GM23338 (cell line): ENCODE data around the gene ABCA6. TPM values are rescaled to one million over a fixed set of nuclear protein-coding genes. Genes with fewer than 3 reads are reported as not detected.

Experiments
- ATAC-seq: fragments of 200-7000 bp; cut with Tn5 transposase; 3 replicates; pipeline ENCODE4 v1.9.1; 2020
- DNase-seq: peaks from one replicate; pipeline ENCODE4 v3.0.0-alpha.2; 2015; ENCODE audit warnings: low spot score
- H2AFZ ChIP-seq: fragments of 200-600 bp; sonication (generic); 2 replicates; pipeline ENCODE4 v1.8.0; 2016; ENCODE audit warnings: antibody characterized with exemption, mild to moderate bottlenecking, moderate library complexity
- H3F3A ChIP-seq: fragments of 200-600 bp; sonication (generic); replicated peaks from 2 replicates; pipeline ENCODE4 v1.8.0; 2017; ENCODE audit warnings: antibody characterized with exemption, mixed run types, low read depth
- H3K27ac ChIP-seq: fragments of 200-600 bp; sonication (generic); 2 replicates; pipeline ENCODE4 v1.6.1; 2016; ENCODE audit warnings: low read depth
- H3K27me3 ChIP-seq: fragments of 200-600 bp; sonication (generic); 2 replicates; pipeline ENCODE4 v1.8.0; 2016; ENCODE audit warnings: mild to moderate bottlenecking, mixed run types, moderate library complexity; ENCODE audit not compliant: insufficient read depth
- H3K36me3 ChIP-seq: fragments of 200-600 bp; sonication (generic); 2 replicates; pipeline ENCODE4 v1.8.0; 2016; ENCODE audit warnings: mild to moderate bottlenecking; ENCODE audit not compliant: insufficient read depth
- H3K4me1 ChIP-seq: fragments of 200-600 bp; sonication (generic); 2 replicates; pipeline ENCODE4 v1.8.0; 2016; ENCODE audit warnings: mild to moderate bottlenecking, moderate library complexity; ENCODE audit not compliant: insufficient read depth
- H3K4me2 ChIP-seq: fragments of 200-600 bp; sonication (generic); 2 replicates; pipeline ENCODE4 v1.7.1; 2017; ENCODE audit warnings: mixed run types
- H3K4me3 ChIP-seq: fragments of 200-600 bp; sonication (generic); 2 replicates; pipeline ENCODE4 v1.6.1; 2016; ENCODE audit warnings: mixed run types
- H3K79me2 ChIP-seq: fragments of 200-600 bp; sonication (generic); replicated peaks from 2 replicates; pipeline ENCODE4 v1.8.0; 2017; ENCODE audit warnings: mild to moderate bottlenecking; ENCODE audit not compliant: insufficient read depth
- H3K9me2 ChIP-seq: fragments of 200-600 bp; sonication (generic); 2 replicates; pipeline ENCODE4 v1.8.0; 2017; ENCODE audit not compliant: insufficient read depth
- H4K20me1 ChIP-seq: fragments of 200-600 bp; sonication (generic); replicated peaks from 2 replicates; pipeline ENCODE4 v1.8.0; 2017; ENCODE audit warnings: mild to moderate bottlenecking; ENCODE audit not compliant: insufficient read depth
- H3K27ac Mint-ChIP-seq: 2 replicates; pipeline ENCODE4 v1.8.0; 2020; ENCODE audit warnings: inconsistent platforms, mild to moderate bottlenecking, moderate library complexity, mixed read lengths
- H3K27me3 Mint-ChIP-seq: 3 replicates; pipeline ENCODE4 v1.8.0; 2022; ENCODE audit warnings: low read depth, mild to moderate bottlenecking, moderate library complexity, mixed read lengths, inconsistent platforms; ENCODE audit not compliant: insufficient read depth, poor library complexity
- H3K36me3 Mint-ChIP-seq: 3 replicates; pipeline ENCODE4 v1.8.0; 2021; ENCODE audit warnings: low read depth, mild to moderate bottlenecking, inconsistent platforms, moderate library complexity, mixed read lengths
- H3K4me1 Mint-ChIP-seq: 3 replicates; pipeline ENCODE4 v1.8.0; 2020; ENCODE audit warnings: mild to moderate bottlenecking, inconsistent platforms, mixed read lengths
- H3K4me3 Mint-ChIP-seq: 3 replicates; pipeline ENCODE4 v1.8.0; 2021; ENCODE audit warnings: moderate library complexity, mild to moderate bottlenecking, inconsistent platforms, mixed read lengths
- H3K9me3 Mint-ChIP-seq: 3 replicates; pipeline ENCODE4 v1.8.0; 2020; ENCODE audit warnings: moderate library complexity, mild to moderate bottlenecking, inconsistent platforms, mixed read lengths
- CTCF ChIP-seq, 2 experiments: fragments of 200-600 bp in 1 of 2; sonication (generic) in 1 of 2; conservative IDR thresholded peaks; 2 replicates each; pipeline versions ENCODE4 v1.5.1 to v1.6.1; 2016 to 2017; ENCODE audit warnings: antibody characterized with exemption in 2 of 2, low read depth in 2 of 2, mild to moderate bottlenecking in 2 of 2, moderate library complexity in 1 of 2
- ETS1 ChIP-seq: IDR thresholded peaks from 2 replicates; pipeline ENCODE4 v1.6.1; 2016; ENCODE audit warnings: antibody characterized with exemption
- EZH2 ChIP-seq: fragments of 200-600 bp; sonication (generic); IDR thresholded peaks from one replicate; pipeline ENCODE4 v1.8.0; 2017; ENCODE audit warnings: antibody characterized with exemption, mild to moderate bottlenecking, low read depth; ENCODE audit not compliant: unreplicated experiment
- EZH2phosphoT487 ChIP-seq: fragments of 200-600 bp; sonication (generic); IDR thresholded peaks from one replicate; pipeline ENCODE4 v1.8.1; 2018; ENCODE audit warnings: antibody characterized with exemption; ENCODE audit not compliant: unreplicated experiment
- NANOG ChIP-seq: IDR thresholded peaks from 2 replicates; pipeline ENCODE4 v1.6.1; 2016; ENCODE audit warnings: antibody characterized with exemption, borderline replicate concordance
- POLR2AphosphoS5 ChIP-seq: IDR thresholded peaks from 2 replicates; pipeline ENCODE4 v1.6.1; 2016; ENCODE audit warnings: antibody characterized with exemption, low read depth
- REST ChIP-seq: IDR thresholded peaks from one replicate; pipeline ENCODE4 v1.6.1; 2018; ENCODE audit warnings: antibody characterized with exemption; ENCODE audit not compliant: unreplicated experiment
- STAT1 ChIP-seq: IDR thresholded peaks from one replicate; pipeline ENCODE4 v1.6.1; 2016; ENCODE audit warnings: antibody characterized with exemption; ENCODE audit not compliant: unreplicated experiment
- ZNF114 ChIP-seq: fragments of 250-450 bp; sonication (Bioruptor Pico); IDR thresholded peaks from 2 replicates; pipeline ENCODE4 v1.5.0; 2020; ENCODE audit warnings: mild to moderate bottlenecking, moderate library complexity
- ZNF462 ChIP-seq: fragments of 250-450 bp; sonication (Bioruptor Pico); IDR thresholded peaks from 2 replicates; pipeline ENCODE4 v1.5.0; 2020; ENCODE audit warnings: mild to moderate bottlenecking, moderate library complexity
- polyA plus RNA-seq: library from polyadenylated mRNA; unstranded; fragments of >200 nt; fragmentation: Nextera tagmentation; extraction: Ambion mirVana; gene quantifications from 2 replicates; pipeline ENCODE4 v1.2.1, GENCODE V29; 2016
- total RNA-seq: library from RNA; depleted of rRNA; stranded (reverse); fragments of >200 nt; shearing (Covaris generic); gene quantifications from 2 replicates; pipeline ENCODE4 v1.2.3, GENCODE V29; 2014

Gene ABCA6
- total and polyA plus RNA-seq, 2 experiments from 2014 or later, result not detected

- TF ChIP-seq STAT1, result no peak
- no peak for TF ChIP-seq ETS1
Measured at GRCh38 chr17:69187294-69187693, 45.6 kb upstream of the ABCA6 start (continued).

- no peak overlapping the region for H3K4me3 ChIP-seq
- DNase-seq (peak; percentile 8), ATAC-seq (no peak)
- no peaks in the 10 kb centered on the region for H3K9me2 ChIP-seq
- Mint-ChIP-seq H3K27ac (no peak overlapping the region), H3K27me3 (peaks cover 2% of the 10 kb centered on the region), H3K4me1 (no peaks in the 10 kb centered on the region; the same call in 1 of the 3 replicates), H3K9me3 (no peaks in the 10 kb centered on the region), H3K36me3 (no peaks in the 10 kb centered on the region), H3K4me3 (no peak overlapping the region)
- peak overlapping the region; percentile 64; the same call in 1 of the 2 replicates for H2AFZ ChIP-seq
- no peaks in the 10 kb centered on the region for H4K20me1 ChIP-seq
- no peaks in the 10 kb centered on the region for H3F3A ChIP-seq
- H3K36me3 ChIP-seq, result no peaks in the 10 kb centered on the region
- H3K4me1 ChIP-seq, result no peaks in the 10 kb centered on the region
- H3K4me2 ChIP-seq, result no peak overlapping the region
- no peaks in the 10 kb centered on the region for H3K27me3 ChIP-seq
- H3K27ac ChIP-seq, result no peak overlapping the region
- no peaks in the 10 kb centered on the region for H3K79me2 ChIP-seq
- no peak for TF ChIP-seq REST
- no peak for TF ChIP-seq EZH2phosphoT487
- TF ChIP-seq ZNF462, result no peak
- TF ChIP-seq ZNF114 (CRISPR knock-in tag), result no peak
- TF ChIP-seq ETS1, result no peak
- no peak for TF ChIP-seq CTCF (conservative IDR thresholded peaks at IDR 0.05; ENCODE audit: low read depth in 2 of 2)
- no peak for TF ChIP-seq EZH2
- TF ChIP-seq POLR2AphosphoS5, result no peak
- TF ChIP-seq NANOG, result no peak
- no peak for TF ChIP-seq STAT1
Measured at GRCh38 chr17:69179227-69179952, 37.7 kb upstream of the ABCA6 start.
